Keratinocyte (primary cell): ENCODE measurements around the gene NT5E. TPM values are rescaled to one million over a fixed set of nuclear protein-coding genes. Genes with fewer than 3 reads are reported as not detected.

ENCODE experiments used
- DNase-seq: peaks from one replicate; pipeline ENCODE4 v3.0.0-alpha.2; 2011; ENCODE audit warnings: low read depth, missing footprints, low spot score
- FAIRE-seq: peaks from 2 replicates; lab custom pipeline; 2011; peaks lifted over from hg19 to GRCh38; lab: Jason Lieb, UNC
- H2AFZ ChIP-seq: 2 replicates; pipeline ENCODE4 v1.6.0; 2012; ENCODE audit warnings: low read length, control low read depth, inconsistent platforms; ENCODE audit not compliant: control insufficient read depth
- H3K27ac ChIP-seq: 2 replicates; pipeline ENCODE4 v1.5.1; 2011; ENCODE audit warnings: low read length; ENCODE audit not compliant: control insufficient read depth, insufficient read depth
- H3K27me3 ChIP-seq: 3 replicates; pipeline ENCODE4 v1.6.0; 2011; ENCODE audit warnings: low read length; ENCODE audit not compliant: control insufficient read depth, insufficient read depth; ENCODE audit errors: extremely low read depth
- H3K36me3 ChIP-seq, 2 experiments: 2 replicates in 1 of 2; 3 replicates in 1 of 2; pipeline ENCODE4 v1.5.1; 2011; ENCODE audit warnings: low read length in 2 of 2, mild to moderate bottlenecking in 1 of 2; ENCODE audit not compliant: control insufficient read depth in 2 of 2, insufficient read depth in 2 of 2; ENCODE audit errors: extremely low read depth in 1 of 2
- H3K4me1 ChIP-seq: 3 replicates; pipeline ENCODE4 v1.5.1; 2011; ENCODE audit warnings: low read length; ENCODE audit not compliant: control insufficient read depth, insufficient read depth; ENCODE audit errors: extremely low read depth
- H3K4me2 ChIP-seq: 3 replicates; pipeline ENCODE4 v1.6.0; 2011; ENCODE audit warnings: low read depth, low read length; ENCODE audit not compliant: control insufficient read depth, insufficient read depth; ENCODE audit errors: extremely low read depth
- H3K4me3 ChIP-seq, 3 experiments: fragments of 200-600 bp in 1 of 3; sonication (generic) in 1 of 3; 2 replicates in 2 of 3; 3 replicates in 1 of 3; pipeline ENCODE4 v1.5.1; 2011 to 2016; ENCODE audit warnings: low read length in 3 of 3, mild to moderate bottlenecking in 3 of 3, control low read depth in 2 of 3, inconsistent platforms in 1 of 3, low read depth in 1 of 3, mixed read lengths in 1 of 3, mixed run types in 1 of 3, moderate library complexity in 1 of 3; ENCODE audit not compliant: control insufficient read depth in 2 of 3, insufficient read depth in 2 of 3; ENCODE audit errors: extremely low read depth in 1 of 3
- H3K79me2 ChIP-seq: 2 replicates; pipeline ENCODE4 v1.6.0; 2012; ENCODE audit warnings: low read length; ENCODE audit not compliant: control insufficient read depth, insufficient read depth
- H3K9ac ChIP-seq: 3 replicates; pipeline ENCODE4 v1.6.0; 2011; ENCODE audit warnings: low read length; ENCODE audit not compliant: control insufficient read depth, insufficient read depth; ENCODE audit errors: extremely low read depth
- H3K9me1 ChIP-seq: 3 replicates; pipeline ENCODE4 v1.6.0; 2011; ENCODE audit warnings: low read length; ENCODE audit not compliant: control insufficient read depth, insufficient read depth; ENCODE audit errors: extremely low read depth
- H3K9me3 ChIP-seq: 2 replicates; pipeline ENCODE4 v1.5.1; 2012; ENCODE audit warnings: low read depth, low read length; ENCODE audit not compliant: control insufficient read depth
- H4K20me1 ChIP-seq: 3 replicates; pipeline ENCODE4 v1.6.0; 2011; ENCODE audit warnings: low read length; ENCODE audit not compliant: control insufficient read depth, insufficient read depth; ENCODE audit errors: extremely low read depth
- CTCF ChIP-seq, 3 experiments: IDR thresholded peaks in 1 of 3; conservative IDR thresholded peaks in 1 of 3; optimal IDR thresholded peaks in 1 of 3; 2 replicates in 2 of 3; 3 replicates in 1 of 3; pipeline versions ENCODE3 to v1.5.1; 2011; ENCODE audit warnings: low read length in 3 of 3, mild to moderate bottlenecking in 3 of 3, moderate library complexity in 2 of 3, control low read depth in 1 of 3, inconsistent platforms in 1 of 3; ENCODE audit not compliant: insufficient read depth in 2 of 3; ENCODE audit errors: extremely low read depth in 1 of 3
- EZH2 ChIP-seq: IDR thresholded peaks from one replicate; pipeline ENCODE4 v1.6.1; 2012; ENCODE audit warnings: inconsistent platforms, mild to moderate bottlenecking, low read length, moderate library complexity
- dilution Hi-C: fragments of 300-500 bp; cut with MboI; formaldehyde crosslinking; loops from one replicate; pipeline ENCODE4 v1.7.0; 2020; ENCODE audit warnings: low sequenced_read_pairs; ENCODE audit not compliant: extremely low pct_ligation_motif_present
- polyA plus RNA-seq, 5 experiments: library from polyadenylated mRNA; depleted of rRNA in 3 of 5; stranded (reverse) in 3 of 5; stranded (forward) in 1 of 5; unstranded in 1 of 5; fragments of >200 nt; gene quantifications; 1 replicate in 1 of 5; 2 replicates in 3 of 5; 3 replicates in 1 of 5; pipeline versions ENCODE4 v1.2.1 to v1.2.3, GENCODE V29; 2011 to 2012; ENCODE audit warnings: missing spikeins in 2 of 5, low read depth in 1 of 5, low replicate concordance in 1 of 5

The NT5E gene
- polyA plus RNA-seq, 1 donor (not counting 4 experiments of a cell fraction or from before 2014, with no cell fraction given), result 268 TPM

GRCh38 chr6:85421181-85421580 lies 28.7 kb upstream of the NT5E start:
- FAIRE-seq, result no peak
- H3K4me2 ChIP-seq, result no peak overlapping the region
- no peaks in the 10 kb centered on the region for H3K79me2 ChIP-seq
- TF ChIP-seq EZH2, result no peak
- TF ChIP-seq CTCF (optimal IDR thresholded peaks at IDR 0.05 in 1 of 3, IDR thresholded peaks at IDR 0.05 in 1 of 3, conservative IDR thresholded peaks at IDR 0.05 in 1 of 3; ENCODE audit: extremely low read depth in 1 of 3, insufficient read depth in 2 of 3, low read length in 3 of 3), result no peak
- H3K9me1 ChIP-seq, result no peaks in the 10 kb centered on the region
- H3K4me3 ChIP-seq, result no peak overlapping the region
- peaks cover 21% of the 10 kb centered on the region for H3K4me1 ChIP-seq
- no peaks in the 10 kb centered on the region for H3K9me3 ChIP-seq
- H3K27ac ChIP-seq, result no peak overlapping the region
- no peaks in the 10 kb centered on the region for H4K20me1 ChIP-seq
- no peaks in the 10 kb centered on the region for H3K36me3 ChIP-seq
- H3K27me3 ChIP-seq, result no peaks in the 10 kb centered on the region
- dilution Hi-C loops, result no loop called here
- H3K9ac ChIP-seq, result no peak overlapping the region
- no peak overlapping the region for H2AFZ ChIP-seq
- no peak for DNase-seq

- Histone ChIP-seq H3K79me2 (no peaks in the 10 kb centered on the region), H3K9ac (no peak overlapping the region), H4K20me1 (no peaks in the 10 kb centered on the region), H3K4me2 (no peak overlapping the region), H3K36me3 (no peaks in the 10 kb centered on the region), H3K9me3 (no peaks in the 10 kb centered on the region), H3K27me3 (no peaks in the 10 kb centered on the region), H3K4me3 (no peak overlapping the region), H3K9me1 (no peaks in the 10 kb centered on the region), H2AFZ (no peak overlapping the region), H3K27ac (no peak overlapping the region), H3K4me1 (peaks cover 21% of the 10 kb centered on the region)
- DNase-seq, result no peak
- dilution Hi-C loops, result no loop called here
- FAIRE-seq, result no peak
- TF ChIP-seq EZH2, result no peak
- TF ChIP-seq CTCF (optimal IDR thresholded peaks at IDR 0.05 in 1 of 3, IDR thresholded peaks at IDR 0.05 in 1 of 3, conservative IDR thresholded peaks at IDR 0.05 in 1 of 3; ENCODE audit: extremely low read depth in 1 of 3, insufficient read depth in 2 of 3, low read length in 3 of 3), result no peak
These were observed 27.9 kb upstream of the NT5E start for GRCh38 chr6:85421972-85422371.
